ENCODE data around the gene EFCAB11. TPM values are rescaled to one million over a fixed set of nuclear protein-coding genes. Genes with fewer than 3 reads are reported as not detected.
A peak's percentile ranks its signal among the peaks of the same experiment; 100 is the strongest.

EFCAB11 gene
- total and polyA plus RNA-seq, 2 of the 4 experiments (the other 2 are of a cell fraction): 2.2 to 5.3 TPM

DNA sequence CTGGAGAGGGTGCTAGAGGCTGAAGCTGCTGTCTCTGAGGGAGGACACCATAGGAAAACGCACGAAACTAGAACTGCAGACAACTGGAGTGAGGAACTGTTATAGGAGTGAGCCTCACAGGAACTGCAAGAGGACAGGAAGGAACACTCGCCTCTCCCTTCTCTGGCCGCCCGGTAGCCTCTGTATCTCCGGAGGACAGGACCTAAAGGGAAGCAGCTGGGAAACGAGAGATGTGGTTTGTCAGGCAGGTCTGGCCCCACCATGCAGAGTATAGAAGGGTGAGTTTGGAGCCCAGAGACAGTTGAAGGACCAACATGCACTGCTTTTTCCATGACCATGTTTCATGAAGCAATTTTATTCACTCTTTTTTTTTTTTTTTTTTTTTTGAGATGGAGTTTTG lies 127.3 kb downstream of the EFCAB11 start:
- H4K8ac ChIP-seq (ENCODE audit: low read depth in 2 of 2, low read length in 2 of 2): 0 out of 4 replicates have a peak overlapping the region, but pooled peaks of 1 of the 2 experiments have one; percentile 1
- TF ChIP-seq MAFK (IDR thresholded peaks at IDR 0.05; ENCODE audit: low read depth, low read length): no peak
- intact Hi-C loops (cut with micrococcal nuclease) (no loop called here), in situ Hi-C loops (cut with MboI; ENCODE audit: low sequenced_read_pairs) (no loop called here), dilution Hi-C loops (cut with HindIII; ENCODE audit: low sequenced_read_pairs, unreplicated experiment) (no loop called here)
- H4K5ac ChIP-seq (ENCODE audit: low read depth, low read length): peak overlapping the region; percentile 49; the same call in 1 of the 2 replicates
- WGBS, 2 experiments (ENCODE audit: extremely low coverage in 2 of 2, insufficient read length in 1 of 2): 100% methylated on average over 3 of the region's 7 CpGs; no CpG with 5 or more reads in 1 of the 2 experiments
- ATAC-seq (ENCODE audit: low read depth) (no peak), DNase-seq (no peak)
- H3K4ac ChIP-seq (ENCODE audit: low read depth, low read length): peak overlapping the region; percentile 72; the same call in 1 of the 2 replicates
- H3K14ac ChIP-seq (replicated peaks; ENCODE audit: low read depth, low read length): no peak overlapping the region
- no peak overlapping the region for H3K56ac ChIP-seq (ENCODE audit: extremely low read depth, insufficient read depth, low read length)
- no peak overlapping the region for H2BK120ac ChIP-seq (ENCODE audit: low read depth, low read length)
- no peak overlapping the region for H3K23ac ChIP-seq (ENCODE audit: low read depth, low read length)
- H3K4me2 ChIP-seq (ENCODE audit: low read depth, low read length): no peak overlapping the region
- H2BK20ac ChIP-seq (ENCODE audit: low read depth, low read length): no peak overlapping the region
- H3K79me1 ChIP-seq (ENCODE audit: low read depth in 1 of 2, low read length in 2 of 2): no peaks in the 10 kb centered on the region
- H3K9ac ChIP-seq (ENCODE audit: low read depth, low read length): no peak overlapping the region
- BruUV-seq (replicated peaks): no TSS peak
- H3K27me3 ChIP-seq (ENCODE audit: control insufficient read depth, insufficient read depth, low read length): no peaks in the 10 kb centered on the region
- H2BK15ac ChIP-seq (ENCODE audit: low read depth, low read length): 0 out of 3 replicates have a peak overlapping the region, but pooled peaks have one; percentile 83
- CTCF ChIA-PET: no interaction called here
- POLR2A ChIA-PET (ENCODE audit: unreplicated experiment): interaction anchor here (0.7 kb wide), 1 partner anchor 278 kb away, joined by 4 read pairs; no protein-coding TSS in a partner anchor
- peaks cover 4% of the 10 kb centered on the region for H3K9me3 ChIP-seq (ENCODE audit: control insufficient read depth, insufficient read depth, low read length)
- no peak overlapping the region for H3K4me3 ChIP-seq (ENCODE audit: insufficient read depth, low read depth, low read length)
- H2AK9ac ChIP-seq (replicated peaks; ENCODE audit: low read depth, low read length, poor library complexity): no peak overlapping the region
- H2AFZ ChIP-seq (replicated peaks; ENCODE audit: low read length, poor library complexity): no peak overlapping the region
- peak overlapping the region; percentile 42; the same call in 1 of the 2 replicates for H2AK5ac ChIP-seq (ENCODE audit: low read depth, low read length)
- no peaks in the 10 kb centered on the region for H3K9me1 ChIP-seq (ENCODE audit: insufficient read depth, low read length)
- no peak overlapping the region for H2BK5ac ChIP-seq (ENCODE audit: low read depth, low read length, poor library complexity, severe bottlenecking)
- peak overlapping the region; percentile 14; the same call in 1 of the 2 replicates for H3K18ac ChIP-seq (ENCODE audit: low read depth, low read length)
- peak overlapping the region; percentile 66 for H4K91ac ChIP-seq (ENCODE audit: insufficient read depth, low read depth, low read length)
- H4K20me1 ChIP-seq (ENCODE audit: insufficient read depth, low read length): no peaks in the 10 kb centered on the region
- H3K36me3 ChIP-seq (ENCODE audit: control insufficient read depth, insufficient read depth, low read length): no peaks in the 10 kb centered on the region
- no peak overlapping the region for H3K27ac ChIP-seq (ENCODE audit: insufficient read depth, low read length)
- peaks cover 3% of the 10 kb centered on the region for H3K4me1 ChIP-seq (ENCODE audit: control insufficient read depth, insufficient read depth, low read length)
